IMR-90 (cell line): Measurements from ENCODE around the gene ABCA7. TPM values are rescaled to one million over a fixed set of nuclear protein-coding genes. Genes with fewer than 3 reads are reported as not detected.

Experiments used
- ATAC-seq: fragments of 200-7000 bp; cut with Tn5 transposase; 2 replicates; pipeline ENCODE4 v1.9.1; 2020; ENCODE audit warnings: low read depth, mild to moderate bottlenecking, moderate library complexity
- BruUV-seq: library from RNA; stranded (reverse); fragments of 400-500 nt; replicated peaks from 2 replicates; lab custom pipeline; 2021; lab: Mats Ljungman, UMichigan
- CTCF ChIA-PET: fragments of 300-600 bp; formaldehyde crosslinking; extraction: SDS; loops from one replicate; lab custom pipeline; 2021; ENCODE audit warnings: antibody characterized with exemption; lab: Yijun Ruan, JAX
- POLR2A ChIA-PET: fragments of 300-600 bp; sonication (Branson Sonifier 250); formaldehyde crosslinking; loops from one replicate; lab custom pipeline; 2022; ENCODE audit warnings: antibody characterized with exemption; ENCODE audit not compliant: unreplicated experiment; lab: Charles Lee
- DNase-seq: peaks from one replicate; pipeline ENCODE4 v3.0.0; 2013
- H2AFZ ChIP-seq: replicated peaks from 2 replicates; pipeline ENCODE3; 2013; ENCODE audit warnings: low read length, mild to moderate bottlenecking; ENCODE audit not compliant: poor library complexity
- H2AK5ac ChIP-seq: 2 replicates; pipeline ENCODE4 v1.6.1; 2013; ENCODE audit warnings: low read depth, low read length, inconsistent platforms
- H2AK9ac ChIP-seq: replicated peaks from 2 replicates; pipeline ENCODE3; 2013; ENCODE audit warnings: mild to moderate bottlenecking, low read depth, low read length, moderate library complexity; ENCODE audit not compliant: poor library complexity
- H2BK120ac ChIP-seq: 2 replicates; pipeline ENCODE4 v1.6.1; 2013; ENCODE audit warnings: low read depth, low read length, inconsistent platforms
- H2BK15ac ChIP-seq: 3 replicates; pipeline ENCODE4 v1.6.1; 2013; ENCODE audit warnings: low read depth, low read length, inconsistent platforms
- H2BK20ac ChIP-seq: 2 replicates; pipeline ENCODE4 v1.6.1; 2013; ENCODE audit warnings: low read depth, mild to moderate bottlenecking, inconsistent platforms, low read length, moderate library complexity
- H2BK5ac ChIP-seq: 2 replicates; pipeline ENCODE4 v1.6.1; 2013; ENCODE audit warnings: mild to moderate bottlenecking, low read depth, low read length, inconsistent platforms; ENCODE audit not compliant: poor library complexity, severe bottlenecking
- H3K14ac ChIP-seq: replicated peaks from 2 replicates; pipeline ENCODE4 v1.6.1; 2013; ENCODE audit warnings: low read depth, low read length, inconsistent platforms
- H3K18ac ChIP-seq: 2 replicates; pipeline ENCODE4 v1.6.1; 2013; ENCODE audit warnings: low read depth, low read length, control low read depth
- H3K23ac ChIP-seq: 2 replicates; pipeline ENCODE4 v1.6.1; 2013; ENCODE audit warnings: low read depth, low read length, inconsistent platforms
- H3K27ac ChIP-seq: 2 replicates; pipeline ENCODE4 v1.5.1; 2013; ENCODE audit warnings: mild to moderate bottlenecking, control low read depth, low read length; ENCODE audit not compliant: insufficient read depth
- H3K27me3 ChIP-seq: 2 replicates; pipeline ENCODE4 v1.6.1; 2013; ENCODE audit warnings: low read length; ENCODE audit not compliant: control insufficient read depth, insufficient read depth
- H3K36me3 ChIP-seq: 2 replicates; pipeline ENCODE4 v1.6.1; 2013; ENCODE audit warnings: low read length, mixed read lengths; ENCODE audit not compliant: control insufficient read depth, insufficient read depth
- H3K4ac ChIP-seq: 2 replicates; pipeline ENCODE4 v1.6.1; 2013; ENCODE audit warnings: low read depth, low read length, inconsistent platforms
- H3K4me1 ChIP-seq: 2 replicates; pipeline ENCODE4 v1.6.1; 2013; ENCODE audit warnings: low read length, mixed read lengths; ENCODE audit not compliant: control insufficient read depth, insufficient read depth
- H3K4me2 ChIP-seq: 2 replicates; pipeline ENCODE4 v1.6.1; 2013; ENCODE audit warnings: low read depth, mild to moderate bottlenecking, control low read depth, low read length, moderate library complexity
- H3K4me3 ChIP-seq: 2 replicates; pipeline ENCODE4 v1.5.1; 2013; ENCODE audit warnings: low read depth, mild to moderate bottlenecking, control low read depth, low read length, moderate library complexity; ENCODE audit not compliant: insufficient read depth
- H3K56ac ChIP-seq: 2 replicates; pipeline ENCODE4 v1.6.1; 2013; ENCODE audit warnings: low read length, inconsistent platforms; ENCODE audit not compliant: insufficient read depth; ENCODE audit errors: extremely low read depth
- H3K79me1 ChIP-seq, 2 experiments: 2 replicates each; pipeline ENCODE4 v1.6.1; 2013; ENCODE audit warnings: low read length in 2 of 2, inconsistent platforms in 1 of 2, low read depth in 1 of 2
- H3K9ac ChIP-seq: 2 replicates; pipeline ENCODE4 v1.6.1; 2013; ENCODE audit warnings: low read depth, low read length, control low read depth
- H3K9me1 ChIP-seq: 2 replicates; pipeline ENCODE4 v1.6.1; 2013; ENCODE audit warnings: low read length, inconsistent platforms; ENCODE audit not compliant: insufficient read depth
- H3K9me3 ChIP-seq: 2 replicates; pipeline ENCODE4 v1.6.1; 2013; ENCODE audit warnings: low read length; ENCODE audit not compliant: control insufficient read depth, insufficient read depth
- H4K20me1 ChIP-seq: 2 replicates; pipeline ENCODE4 v1.6.1; 2013; ENCODE audit warnings: low read length, inconsistent platforms; ENCODE audit not compliant: insufficient read depth
- H4K5ac ChIP-seq: 2 replicates; pipeline ENCODE4 v1.6.1; 2013; ENCODE audit warnings: mild to moderate bottlenecking, low read depth, low read length, control low read depth
- H4K8ac ChIP-seq, 2 experiments: 2 replicates each; pipeline ENCODE4 v1.6.1; 2013; ENCODE audit warnings: low read depth in 2 of 2, low read length in 2 of 2, control low read depth in 1 of 2, inconsistent platforms in 1 of 2
- H4K91ac ChIP-seq: 2 replicates; pipeline ENCODE4 v1.6.1; 2013; ENCODE audit warnings: low read depth, low read length, inconsistent platforms; ENCODE audit not compliant: insufficient read depth
- BHLHE40 ChIP-seq: fragments of 150-350 bp; IDR thresholded peaks from 2 replicates; pipeline ENCODE4 v1.6.1; 2016; ENCODE audit warnings: mild to moderate bottlenecking, low read depth, low read length
- CEBPB ChIP-seq: IDR thresholded peaks from 2 replicates; pipeline ENCODE4 v1.6.1; 2012; ENCODE audit warnings: low read depth, low read length, improper control_type of control experiment
- CHD1 ChIP-seq: IDR thresholded peaks from 2 replicates; pipeline ENCODE4 v1.6.1; 2012; ENCODE audit warnings: low read depth, low read length, improper control_type of control experiment
- CTCF ChIP-seq: conservative IDR thresholded peaks from 2 replicates; pipeline ENCODE4 v1.5.1; 2012; ENCODE audit warnings: mild to moderate bottlenecking, low read depth, low read length, improper control_type of control experiment
- ELK1 ChIP-seq: fragments of 150-350 bp; IDR thresholded peaks from 2 replicates; pipeline ENCODE4 v1.6.1; 2016; ENCODE audit warnings: low read depth, mild to moderate bottlenecking, low read length, moderate library complexity, borderline replicate concordance
- FOS ChIP-seq: fragments of 150-350 bp; IDR thresholded peaks from 2 replicates; pipeline ENCODE4 v1.6.1; 2016; ENCODE audit warnings: low read depth, low read length
- MAFK ChIP-seq: IDR thresholded peaks from 2 replicates; pipeline ENCODE4 v1.6.1; 2012; ENCODE audit warnings: low read depth, low read length, improper control_type of control experiment
- MAZ ChIP-seq: IDR thresholded peaks from 2 replicates; pipeline ENCODE4 v1.6.1; 2012; ENCODE audit warnings: low read depth, mild to moderate bottlenecking, low read length, improper control_type of control experiment, moderate library complexity, borderline replicate concordance
- MXI1 ChIP-seq: IDR thresholded peaks from 2 replicates; pipeline ENCODE4 v1.6.1; 2012; ENCODE audit warnings: low read depth, mild to moderate bottlenecking, low read length, moderate library complexity, borderline replicate concordance
- NFE2L2 ChIP-seq: fragments of 150-350 bp; IDR thresholded peaks from 2 replicates; pipeline ENCODE4 v1.6.1; 2016; ENCODE audit warnings: low read depth, mild to moderate bottlenecking, low read length
- POLR2A ChIP-seq: IDR thresholded peaks from 2 replicates; pipeline ENCODE4 v1.6.1; 2012; ENCODE audit warnings: mild to moderate bottlenecking, low read depth, low read length
- RAD21 ChIP-seq: IDR thresholded peaks from 2 replicates; pipeline ENCODE4 v1.6.1; 2012; ENCODE audit warnings: low read length, improper control_type of control experiment
- RFX5 ChIP-seq: IDR thresholded peaks from 2 replicates; pipeline ENCODE4 v1.8.0; 2012; ENCODE audit warnings: low read depth, mild to moderate bottlenecking, low read length, moderate library complexity
- SMC3 ChIP-seq: fragments of 150-350 bp; IDR thresholded peaks from 2 replicates; pipeline ENCODE4 v1.6.1; 2016; ENCODE audit warnings: low read depth, mild to moderate bottlenecking, antibody characterized with exemption, low read length, moderate library complexity
- USF2 ChIP-seq: fragments of 150-350 bp; IDR thresholded peaks from 2 replicates; pipeline ENCODE4 v1.6.1; 2017; ENCODE audit warnings: mild to moderate bottlenecking, antibody characterized with exemption, low read length, low read depth
- WGBS, 2 experiments: methylation state at CpG; one replicate each; pipeline versions ENCODE4 v1.1.5 to v1.1.7; 2013; ENCODE audit warnings: missing lambda C conversion rate in 2 of 2; ENCODE audit not compliant: insufficient read length in 1 of 2; ENCODE audit errors: extremely low coverage in 2 of 2; 5-methylcytosine and 5-hydroxymethylcytosine counted together
- dilution Hi-C: fragments of 300-500 bp; cut with HindIII; formaldehyde crosslinking; loops from one replicate; pipeline ENCODE4 v1.14.3; 2018; ENCODE audit warnings: low sequenced_read_pairs; ENCODE audit not compliant: unreplicated experiment
- in situ Hi-C: fragments of 300-500 bp; cut with MboI; formaldehyde crosslinking; loops from 3 replicates; pipeline ENCODE4 v1.14.3; 2019; ENCODE audit warnings: low sequenced_read_pairs, inconsistent platforms, mixed read lengths
- intact Hi-C: fragments of 100-400 bp; cut with micrococcal nuclease; formaldehyde crosslinking; loops from 2 replicates; pipeline ENCODE4 v1.10.0; 2022
- polyA plus RNA-seq, 3 experiments: library from polyadenylated mRNA; depleted of rRNA; stranded (reverse); fragments of >200 nt; gene quantifications; 2 replicates each; pipeline ENCODE4 v1.2.3, GENCODE V29; 2012; ENCODE audit warnings: low replicate concordance in 1 of 3
- total RNA-seq: library from RNA; depleted of rRNA; stranded (reverse); fragments of >200 nt; gene quantifications from 2 replicates; pipeline ENCODE4 v1.2.3, GENCODE V29; 2012

The ABCA7 gene
- total and polyA plus RNA-seq, 2 of the 4 experiments (the other 2 are of a cell fraction) = 0.36 to 3.3 TPM

GRCh38 chr19:1046117-1046626 lies 6.3 kb downstream of the ABCA7 start:
- Histone ChIP-seq H3K23ac (no peak overlapping the region), H2AK9ac (no peak overlapping the region), H2BK5ac (no peak overlapping the region), H3K79me1 (no peaks in the 10 kb centered on the region), H2BK15ac (no peak overlapping the region), H3K27ac (no peak overlapping the region), H3K14ac (no peak overlapping the region), H3K4ac (no peak overlapping the region), H3K27me3 (no peaks in the 10 kb centered on the region), H3K9ac (no peak overlapping the region), H4K91ac (no peak overlapping the region), H2BK120ac (no peak overlapping the region), H4K5ac (no peak overlapping the region), H2AFZ (no peak overlapping the region), H3K18ac (no peak overlapping the region), H3K36me3 (no peaks in the 10 kb centered on the region), H4K8ac (no peak overlapping the region), H3K9me1 (no peaks in the 10 kb centered on the region), H3K56ac (no peak overlapping the region), H3K9me3 (peaks cover 2% of the 10 kb centered on the region; the same call in 1 of the 2 replicates), H2BK20ac (no peak overlapping the region), H3K4me1 (peaks cover 2% of the 10 kb centered on the region; the same call in 1 of the 2 replicates), H2AK5ac (no peak overlapping the region), H3K4me2 (no peak overlapping the region), H4K20me1 (no peaks in the 10 kb centered on the region; the same call in 1 of the 2 replicates), H3K4me3 (no peak overlapping the region)
- 91% methylated on average over 20 of the region's 33 CpGs; no CpG with 5 or more reads in 1 of the 2 experiments for WGBS, 2 experiments
- ATAC-seq (no peak), DNase-seq (no peak)
- CTCF ChIA-PET = no interaction called here
- POLR2A ChIA-PET = no interaction called here
- no peak for TF ChIP-seq MAZ
- no peak for TF ChIP-seq SMC3
- no peak for TF ChIP-seq RFX5
- no peak for TF ChIP-seq ELK1
- no peak for TF ChIP-seq NFE2L2
- TF ChIP-seq RAD21 = no peak
- TF ChIP-seq USF2 = no peak
- no peak for TF ChIP-seq MAFK
- no peak for TF ChIP-seq MXI1
- no peak for TF ChIP-seq POLR2A
- no peak for TF ChIP-seq CHD1
- no peak for TF ChIP-seq BHLHE40
- TF ChIP-seq CTCF = no peak
- no peak for TF ChIP-seq CEBPB
- no peak for TF ChIP-seq FOS
- dilution Hi-C loops (no loop called here), intact Hi-C loops (no loop called here), in situ Hi-C loops (no loop called here)
- no TSS peak for BruUV-seq
